Esophagus muscularis mucosa (tissue), 4 donors: ENCODE data around the gene SPRED2. TPM values are rescaled to one million over a fixed set of nuclear protein-coding genes. Genes with fewer than 3 reads are reported as not detected.

ENCODE experiments used
- DNase-seq: peaks from one replicate; pipeline ENCODE4 v3.0.0-alpha.2; 2017; ENCODE audit errors: extremely low spot score
- H3K27ac ChIP-seq, 4 donors: fragments of 200-600 bp; sonication (generic); replicated peaks in 1 of 4; 1 replicate in 3 of 4; 2 replicates in 1 of 4; pipeline ENCODE4 v1.5.1; 2016 to 2019; ENCODE audit warnings: mild to moderate bottlenecking in 1 of 4
- H3K27me3 ChIP-seq, 4 donors: fragments of 200-600 bp; sonication (generic); one replicate each; pipeline versions ENCODE4 v1.5.1 to v1.6.0; 2016 to 2019
- H3K36me3 ChIP-seq, 4 donors: fragments of 200-600 bp; sonication (generic); one replicate each; pipeline ENCODE4 v1.5.1; 2016 to 2019
- H3K4me1 ChIP-seq, 4 donors: fragments of 200-600 bp; sonication (generic); one replicate each; pipeline ENCODE4 v1.5.1; 2016 to 2019
- H3K4me3 ChIP-seq, 4 donors: fragments of 200-600 bp; sonication (generic); 1 replicate in 2 of 4; 2 replicates in 2 of 4; pipeline ENCODE4 v1.5.1; 2016 to 2019; ENCODE audit warnings: mild to moderate bottlenecking in 4 of 4, moderate library complexity in 1 of 4
- H3K9me3 ChIP-seq, 4 donors: fragments of 200-600 bp; sonication (generic); 1 replicate in 3 of 4; 2 replicates in 1 of 4; pipeline ENCODE4 v1.5.1; 2016 to 2019
- CTCF ChIP-seq, 3 experiments: fragments of 200-600 bp in 2 of 3; fragments of 450-650 bp in 1 of 3; sonication (generic) in 2 of 3; IDR thresholded peaks; one replicate each; pipeline ENCODE4 v1.5.1; 2017 to 2019; ENCODE audit warnings: antibody characterized with exemption in 3 of 3, mild to moderate bottlenecking in 2 of 3, moderate library complexity in 1 of 3
- EP300 ChIP-seq: sonication (generic); formaldehyde crosslinking; IDR thresholded peaks from one replicate; pipeline ENCODE4 v1.6.1; 2017; ENCODE audit warnings: antibody characterized with exemption
- POLR2A ChIP-seq: fragments of 450-650 bp; IDR thresholded peaks from one replicate; pipeline ENCODE4 v1.6.1; 2017; ENCODE audit warnings: antibody characterized with exemption, moderate library complexity, mild to moderate bottlenecking, low read depth
- POLR2AphosphoS5 ChIP-seq, 2 donors: sonication (generic); formaldehyde crosslinking; IDR thresholded peaks; one replicate each; pipeline ENCODE4 v1.6.1; 2017; ENCODE audit warnings: antibody characterized with exemption in 2 of 2
- WGBS: methylation state at CpG from one replicate; pipeline ENCODE4 v1.1.5; 2018; 5-methylcytosine and 5-hydroxymethylcytosine counted together
- intact Hi-C: fragments of 100-400 bp; cut with DNase I; formaldehyde crosslinking; loops from one replicate; pipeline ENCODE4 v1.15.1; 2023
- total RNA-seq, 4 donors: library from RNA; depleted of rRNA; stranded (reverse); fragments of >200 nt; gene quantifications; one replicate each; pipeline versions ENCODE4 v1.1.0 to v1.2.1, GENCODE V29; 2016

SPRED2 gene
- total RNA-seq, 4 donors from 2014 or later = 17.4 to 25.6 (median 18.7) TPM

- no peak for TF ChIP-seq CTCF (IDR thresholded peaks at IDR 0.05)
- no peak for TF ChIP-seq EP300
- no peak for TF ChIP-seq POLR2AphosphoS5 (IDR thresholded peaks at IDR 0.05)
- TF ChIP-seq POLR2A = no peak
- H3K9me3 ChIP-seq = no peaks in the 10 kb centered on the region
- no peak for DNase-seq
- peaks cover 9 to 48% (median 38%) of the 10 kb centered on the region in 4 donors for H3K4me1 ChIP-seq
- H3K27me3 ChIP-seq = no peaks in the 10 kb centered on the region
- intact Hi-C loops = no loop called here
- H3K27ac ChIP-seq = peak overlapping the region in 1 of 4 donors; percentile 4
- no peaks in the 10 kb centered on the region for H3K36me3 ChIP-seq
- WGBS = 27% methylated on average over 4 of the region's 4 CpGs
- no peak overlapping the region for H3K4me3 ChIP-seq
These were observed 64.9 kb downstream of the SPRED2 start for GRCh38 chr2:65367524-65367923.

- Histone ChIP-seq H3K4me1 (peaks cover 9 to 45% (median 31%) of the 10 kb centered on the region in 4 donors), H3K4me3 (no peak overlapping the region), H3K9me3 (no peaks in the 10 kb centered on the region), H3K27me3 (no peaks in the 10 kb centered on the region), H3K36me3 (no peaks in the 10 kb centered on the region), H3K27ac (peak overlapping the region in 2 of 4 donors; percentile 7 to 44)
- peak; percentile 53 for DNase-seq
- TF ChIP-seq CTCF (IDR thresholded peaks at IDR 0.05) = no peak
- TF ChIP-seq POLR2AphosphoS5 (IDR thresholded peaks at IDR 0.05) = peak in 1 of 2 donors; percentile 18
- TF ChIP-seq EP300 = no peak
- TF ChIP-seq POLR2A = no peak
- intact Hi-C loops = no loop called here
- 44% methylated on average over 10 of the region's 10 CpGs for WGBS
These were observed 65.7 kb downstream of the SPRED2 start for GRCh38 chr2:65366595-65367125.

- Histone ChIP-seq H3K27me3 (no peaks in the 10 kb centered on the region), H3K4me1 (peaks cover 9 to 36% (median 19%) of the 10 kb centered on the region in 4 donors), H3K4me3 (no peak overlapping the region), H3K9me3 (no peaks in the 10 kb centered on the region), H3K27ac (no peak overlapping the region), H3K36me3 (no peaks in the 10 kb centered on the region)
- no peak for TF ChIP-seq POLR2AphosphoS5 (IDR thresholded peaks at IDR 0.05)
- no peak for TF ChIP-seq EP300
- no peak for TF ChIP-seq CTCF (IDR thresholded peaks at IDR 0.05)
- WGBS = 75% methylated on average over 2 of the region's 2 CpGs
- no peak for DNase-seq
- intact Hi-C loops = no loop called here
These were observed 67.2 kb downstream of the SPRED2 start for GRCh38 chr2:65364986-65365733.

- 80% methylated on average over 6 of the region's 6 CpGs for WGBS
- Histone ChIP-seq H3K4me3 (no peak overlapping the region), H3K36me3 (no peaks in the 10 kb centered on the region), H3K4me1 (peaks cover 9 to 42% (median 22%) of the 10 kb centered on the region in 4 donors), H3K27ac (no peak overlapping the region), H3K9me3 (no peaks in the 10 kb centered on the region), H3K27me3 (no peaks in the 10 kb centered on the region)
- TF ChIP-seq CTCF (IDR thresholded peaks at IDR 0.05) (no peak), POLR2A (no peak), EP300 (no peak), POLR2AphosphoS5 (IDR thresholded peaks at IDR 0.05) (no peak)
- intact Hi-C loops = no loop called here
- peak; percentile 45 for DNase-seq
These were observed 68.3 kb downstream of the SPRED2 start for GRCh38 chr2:65363879-65364666.
